ENCODE data around the gene ALK.

The ALK gene

GRCh38 chr2:29388071-29388470 lies 533.3 kb downstream of the ALK start:
- DNase-seq, result no peak

DNA sequence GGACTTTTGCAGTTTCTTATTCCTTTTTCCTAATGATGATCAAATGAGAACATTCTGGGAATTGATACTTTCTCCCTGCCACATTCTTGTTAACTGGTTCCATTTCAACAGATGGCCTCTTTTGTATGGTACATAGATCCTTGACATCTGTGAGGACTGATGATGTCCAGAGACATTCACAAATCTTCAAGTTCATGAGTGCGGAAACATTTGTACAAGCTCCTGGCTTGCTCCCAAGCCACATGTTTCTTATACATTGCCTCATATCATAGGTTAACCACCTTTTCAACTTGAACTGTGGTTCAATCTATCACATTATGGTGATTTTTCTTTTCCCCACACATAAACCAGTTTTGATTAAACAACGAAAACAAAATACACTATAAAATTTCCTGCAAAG lies 538.9 kb downstream of the ALK start:
- no peak for DNase-seq

DNA sequence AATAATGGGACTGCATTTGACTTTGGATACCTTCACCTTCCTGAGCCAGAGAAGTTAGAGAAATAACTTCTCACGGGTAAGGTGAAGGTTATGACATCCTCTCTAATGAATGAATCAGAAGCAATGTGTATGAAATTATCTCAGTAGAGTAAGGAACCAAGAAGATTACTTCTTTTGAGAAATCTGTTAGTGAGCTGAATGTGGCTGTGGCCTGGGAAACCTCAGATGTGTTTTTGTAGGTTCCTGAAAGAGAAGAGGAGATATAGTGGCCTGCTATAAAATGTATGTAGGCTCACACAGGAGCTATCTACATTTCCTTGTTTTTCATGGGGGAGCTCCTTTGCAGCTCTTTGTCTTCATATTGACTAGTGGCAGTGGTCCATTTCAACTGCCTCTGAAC lies 543.6 kb downstream of the ALK start:
- DNase-seq, result no peak

DNA sequence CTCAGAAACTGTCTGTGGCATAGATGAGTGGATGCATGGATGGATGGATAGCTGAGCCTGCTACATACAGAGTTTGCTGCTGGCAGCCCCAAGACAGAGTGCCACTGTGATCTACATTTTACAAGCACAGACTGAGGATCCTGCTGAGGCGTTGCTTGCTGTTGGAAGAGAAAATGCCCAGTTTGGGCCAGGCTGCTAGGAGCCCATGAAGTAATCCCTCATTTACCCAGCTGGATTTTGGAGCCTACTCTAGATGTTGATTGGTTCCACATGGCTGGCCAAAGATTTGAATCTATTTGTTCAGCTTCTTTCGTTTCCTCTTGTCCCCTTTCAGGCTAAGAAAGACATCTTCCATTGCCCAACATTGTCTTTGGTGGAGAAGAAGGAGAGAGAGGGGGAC lies 544.8 kb downstream of the ALK start:
- DNase-seq, result no peak

DNA sequence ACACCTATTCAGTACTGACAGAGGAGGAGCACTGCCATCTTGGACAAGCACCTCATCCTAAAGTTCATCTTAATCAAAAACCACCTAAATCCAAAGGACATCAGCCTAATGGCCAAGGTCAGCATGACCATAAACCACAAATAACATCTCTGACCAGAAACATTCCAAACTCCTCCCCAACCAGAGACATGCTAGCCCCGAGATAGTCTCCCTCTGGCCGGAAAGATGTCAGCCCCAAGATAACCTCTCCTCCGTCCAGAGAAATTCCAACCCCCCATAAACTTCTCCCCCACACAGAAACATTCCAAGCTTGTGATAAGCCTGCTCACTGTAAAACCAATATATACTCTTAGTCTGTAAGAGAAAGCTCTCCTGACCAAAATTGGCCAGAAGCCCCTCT lies 545.5 kb downstream of the ALK start:
- no peak for DNase-seq

- peak; percentile 67 for DNase-seq
These were observed 546.6 kb downstream of the ALK start for GRCh38 chr2:29374823-29375222.

- no peak for DNase-seq
These were observed 547.5 kb downstream of the ALK start for GRCh38 chr2:29373870-29374269.

- DNase-seq, result no peak
These were observed 549.2 kb downstream of the ALK start for GRCh38 chr2:29372185-29372584.

- DNase-seq, result no peak
These were observed 550.7 kb downstream of the ALK start for GRCh38 chr2:29370581-29371125.

- no peak for DNase-seq
These were observed 551.2 kb downstream of the ALK start for GRCh38 chr2:29370173-29370572.

GRCh38 chr2:29368659-29369040 lies 552.7 kb downstream of the ALK start:
- no peak for DNase-seq

DNA sequence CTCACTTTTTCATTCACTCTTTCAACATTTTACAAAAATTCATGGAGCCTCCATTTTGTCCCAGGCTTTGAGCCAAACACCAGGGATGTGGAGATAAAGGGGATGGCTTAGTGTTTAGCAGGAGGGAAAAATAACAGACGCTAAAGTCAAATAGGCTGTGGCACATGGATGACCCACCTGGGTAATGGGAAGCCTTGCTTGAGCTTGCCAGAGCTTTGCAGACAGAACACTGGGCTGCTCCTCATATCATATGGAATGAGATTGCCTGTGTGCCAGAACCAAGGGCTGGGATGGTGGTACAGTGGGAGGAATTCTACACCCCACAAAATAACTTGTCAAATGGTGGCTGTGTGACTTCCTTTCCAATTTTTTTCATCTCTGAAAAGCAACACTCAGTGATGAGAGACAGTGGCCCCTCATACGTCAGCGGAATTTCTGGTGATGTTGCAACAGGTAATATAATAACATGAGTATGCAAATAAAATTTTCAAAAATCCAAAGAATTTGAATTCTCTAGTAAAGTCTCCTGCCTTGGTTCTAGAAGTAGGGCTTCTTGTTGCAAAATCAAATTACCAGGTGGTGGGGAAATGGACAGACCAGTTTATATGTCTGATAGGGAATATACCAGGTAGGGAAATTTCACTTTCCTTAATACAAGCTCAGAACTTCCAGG lies 553.3 kb downstream of the ALK start:
- DNase-seq, result no peak

DNA sequence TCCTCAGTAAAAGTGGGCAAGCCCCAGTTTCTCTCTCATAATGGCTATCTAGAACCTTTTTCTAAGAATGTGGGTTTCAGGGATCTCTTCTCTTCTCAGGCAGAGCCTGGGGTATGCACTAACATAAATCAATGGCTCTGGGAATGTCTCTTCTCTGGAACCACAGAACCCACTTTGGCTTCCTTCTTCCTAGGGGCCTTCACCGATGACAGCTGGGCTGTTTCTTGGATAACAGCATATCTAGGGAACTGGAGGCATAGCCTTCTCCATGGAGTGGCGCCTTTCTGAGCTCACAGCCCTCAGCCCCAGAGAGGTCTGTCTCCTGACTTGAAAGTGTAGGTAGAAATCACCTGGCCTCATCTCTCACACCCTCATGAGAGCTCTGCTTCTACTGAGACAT lies 558.3 kb downstream of the ALK start:
- DNase-seq, result no peak

DNA sequence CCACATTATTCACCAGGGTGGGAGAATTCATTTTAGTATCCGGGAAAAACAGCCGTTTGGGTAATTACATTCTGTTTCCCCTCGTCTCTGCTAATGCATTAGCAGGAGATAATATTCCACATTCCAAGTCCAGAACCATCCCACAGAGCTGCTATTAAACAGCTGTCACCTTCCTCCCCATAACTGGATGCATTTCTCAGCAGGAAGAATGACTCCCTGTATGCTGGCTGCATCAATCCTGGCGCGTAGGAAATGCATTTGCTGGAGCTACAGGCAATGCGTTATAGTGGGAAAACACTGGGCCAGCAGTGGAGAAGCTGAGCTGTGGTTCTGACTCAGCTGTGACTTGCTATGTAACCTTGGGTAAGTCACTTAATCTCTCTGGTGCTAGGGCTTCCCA lies 560.2 kb downstream of the ALK start:
- DNase-seq, result no peak

DNA sequence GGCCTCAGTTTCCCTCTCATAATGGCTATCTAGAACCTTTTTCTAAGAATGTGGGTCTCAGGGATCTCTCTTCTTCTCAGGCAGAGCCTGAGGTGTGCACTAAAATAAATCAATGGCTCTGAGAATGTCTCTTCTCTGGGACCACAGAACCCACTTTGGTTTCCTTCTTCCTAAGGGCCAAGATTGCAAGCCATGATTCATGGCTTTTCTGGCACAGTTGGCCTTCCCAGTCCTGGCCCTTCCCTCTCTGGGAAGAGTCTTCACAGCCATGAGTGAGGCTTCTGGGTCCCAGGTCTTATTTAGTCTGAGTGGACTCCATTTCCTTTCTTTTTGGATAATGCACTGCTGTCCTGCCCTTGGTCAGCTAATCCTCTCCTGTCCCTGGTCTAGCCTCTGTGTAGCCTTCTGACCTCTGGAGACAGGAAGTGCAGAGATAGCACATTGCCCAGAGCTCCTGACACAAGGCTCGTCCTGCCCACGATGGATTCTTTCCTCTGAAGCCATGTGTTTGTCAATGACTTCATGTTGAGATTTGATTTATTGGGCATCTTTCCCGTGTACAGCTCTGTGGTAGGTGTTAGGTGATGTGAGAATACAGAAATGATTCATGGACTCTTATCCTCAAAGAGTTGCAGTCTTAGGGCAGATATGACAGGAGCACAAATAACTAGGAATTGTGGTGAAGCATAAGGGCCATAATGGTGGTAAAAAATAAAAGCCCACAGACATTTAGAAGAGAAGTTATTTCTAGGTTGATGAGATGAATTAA lies 561.2 kb downstream of the ALK start:
- DNase-seq, result no peak

GRCh38 chr2:29353403-29353991 lies 567.9 kb downstream of the ALK start:
- DNase-seq, result no peak

GRCh38 chr2:29351916-29352591 lies 569.3 kb downstream of the ALK start:
- DNase-seq, result no peak

DNA sequence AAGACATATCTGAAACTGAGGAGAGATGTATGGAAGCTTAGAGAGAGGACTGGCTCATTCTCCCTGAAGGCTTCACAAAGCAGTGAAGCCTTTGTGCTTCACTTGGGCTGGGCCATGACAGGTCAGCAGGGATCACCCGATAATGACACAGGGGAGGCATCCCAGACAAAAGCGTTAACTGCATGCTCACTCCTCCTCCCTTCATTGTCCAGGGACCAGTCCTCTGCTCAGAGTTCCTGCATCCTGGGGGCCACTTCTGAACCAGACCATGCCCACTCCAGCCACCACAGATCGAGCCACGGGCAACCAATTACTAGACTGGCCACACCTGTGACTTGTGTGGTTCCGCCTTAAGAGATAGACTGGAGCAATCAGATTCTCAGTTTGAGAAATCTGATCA lies 570.1 kb downstream of the ALK start:
- no peak for DNase-seq

DNA sequence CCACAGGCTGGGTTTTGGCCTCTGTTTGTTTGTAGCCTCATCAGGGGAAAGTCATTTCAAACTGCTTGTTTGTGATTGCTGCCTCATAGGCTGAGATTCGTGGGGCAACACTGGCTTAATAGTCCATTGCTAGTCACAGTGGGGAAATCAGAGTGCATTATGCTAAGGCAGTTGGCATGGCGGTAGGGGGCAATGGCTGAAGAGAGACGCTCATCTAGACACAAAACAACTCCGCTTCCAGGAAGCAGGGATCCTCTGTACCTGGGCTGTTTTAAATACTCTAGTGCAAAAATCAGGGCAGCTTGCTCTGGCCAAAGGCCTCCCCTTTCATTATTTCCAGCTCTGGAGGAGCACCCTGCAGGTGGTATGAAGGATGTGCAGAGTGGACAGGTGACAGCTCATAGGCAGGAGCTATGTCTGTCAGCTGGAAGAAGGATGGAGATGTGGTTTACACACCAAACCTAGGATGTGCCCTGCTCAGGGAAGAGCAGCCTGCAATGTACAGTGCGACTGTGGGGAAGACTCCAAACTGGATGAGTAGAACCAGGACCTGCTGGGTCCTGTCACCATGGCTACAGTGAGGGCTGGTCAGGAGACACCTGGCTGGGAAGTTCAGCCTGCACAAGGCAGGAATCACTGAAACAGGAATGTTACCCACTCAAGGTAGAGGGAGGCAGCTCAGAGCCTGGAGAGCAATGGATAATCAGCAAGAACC lies 571.9 kb downstream of the ALK start:
- DNase-seq, result no peak

GRCh38 chr2:29347774-29348461 lies 573.5 kb downstream of the ALK start:
- DNase-seq, result no peak

DNA sequence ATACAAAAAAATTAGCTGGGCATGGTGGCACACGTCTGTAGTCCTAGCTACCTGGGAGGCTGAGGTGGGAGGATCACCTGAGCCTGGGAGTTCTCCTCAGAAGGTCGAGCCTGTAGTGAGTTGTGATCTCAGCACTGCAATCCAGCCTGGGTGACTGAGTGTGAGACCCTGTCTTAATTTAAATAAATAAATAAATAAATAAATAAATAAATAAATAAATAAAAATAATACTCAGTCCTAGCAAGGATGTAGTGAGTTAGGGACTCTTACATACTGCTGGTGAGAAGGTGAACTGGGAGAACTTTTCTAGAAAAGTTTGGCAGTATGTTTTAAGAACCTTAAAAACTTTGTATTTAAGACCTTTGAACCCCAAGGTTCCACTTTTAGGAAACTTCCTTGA lies 576.1 kb downstream of the ALK start:
- DNase-seq, result no peak

DNA sequence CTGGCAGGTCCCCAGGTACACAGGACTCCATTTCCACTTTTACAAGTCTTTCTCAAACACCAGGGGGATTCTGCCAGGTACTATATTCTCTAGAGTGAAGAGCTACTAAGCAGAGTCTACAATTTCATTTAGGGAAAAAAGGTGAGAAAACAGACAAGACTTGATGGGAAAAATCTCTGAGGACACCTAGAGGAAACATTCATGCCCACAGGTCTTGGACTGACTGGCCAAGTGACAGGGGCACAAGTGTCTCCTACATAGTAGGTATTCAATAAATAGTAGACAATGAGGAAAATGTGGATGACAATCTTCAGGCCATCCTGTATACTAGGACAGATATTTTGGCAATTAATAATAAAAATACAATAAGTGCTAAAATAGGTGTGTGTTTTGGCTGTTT lies 577.6 kb downstream of the ALK start:
- no peak for DNase-seq
